ENCODE results near the gene KIAA1328. TPM values are rescaled to one million over a fixed set of nuclear protein-coding genes. Genes with fewer than 3 reads are reported as not detected.

The KIAA1328 gene
- total and polyA plus RNA-seq, 3 experiments from 2014 or later: 6.6 to 8.3 (median 6.8) TPM

DNA sequence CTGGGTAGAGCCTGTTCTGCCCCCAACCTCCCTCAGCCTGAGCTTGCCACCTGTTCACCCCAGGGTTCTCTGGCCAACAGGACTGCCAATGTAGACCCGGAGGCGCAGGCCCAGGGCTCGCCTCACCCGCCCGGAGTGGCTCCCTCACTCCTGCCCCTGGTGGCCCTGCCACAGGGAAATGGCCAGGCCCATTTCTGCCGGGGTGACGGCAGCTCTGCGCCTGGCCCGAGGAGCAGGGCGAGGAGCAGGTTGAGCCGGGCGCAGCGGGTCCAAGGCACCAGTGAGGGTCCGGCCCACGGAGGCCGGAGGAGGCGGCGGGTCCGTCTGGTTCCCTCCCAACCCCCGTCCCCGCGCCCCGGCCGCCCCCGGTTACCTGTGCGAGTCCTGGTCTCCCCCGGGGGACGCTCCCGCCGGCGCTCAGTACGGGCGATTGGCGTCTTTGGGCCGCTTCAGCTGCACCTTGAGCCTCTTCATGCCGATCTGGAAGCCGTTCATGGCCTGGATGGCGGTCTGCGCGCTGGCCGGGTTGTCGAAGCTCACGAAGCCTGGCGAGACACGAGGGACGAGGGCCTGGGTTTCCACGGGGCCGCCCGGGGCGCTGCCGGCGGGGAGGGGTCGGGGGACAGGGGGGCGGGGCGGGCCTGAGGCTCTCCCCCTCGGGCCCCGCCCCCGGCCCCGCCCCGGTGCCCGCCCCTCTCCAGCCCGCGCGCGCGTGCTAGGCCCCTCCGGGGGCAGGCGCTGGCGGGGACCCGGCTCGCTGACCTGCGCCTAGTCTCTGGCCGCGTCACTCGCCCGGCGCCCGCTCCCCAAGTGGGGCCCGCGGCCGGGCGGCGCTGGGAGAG, 424.7 kb downstream of the KIAA1328 start:
- Histone ChIP-seq H3K4me3 (ENCODE audit: low read length) (no peak overlapping the region), H3K36me3 (ENCODE audit: insufficient read depth, low read length) (no peaks in the 10 kb centered on the region), H3K9me3 (ENCODE audit: low read length) (no peaks in the 10 kb centered on the region), H3K4me1 (ENCODE audit: insufficient read depth, low read length) (no peaks in the 10 kb centered on the region), H3K27me3 (ENCODE audit: insufficient read depth, low read length, poor library complexity, severe bottlenecking) (no peaks in the 10 kb centered on the region), H3K27ac (ENCODE audit: low read depth, low read length) (no peak overlapping the region)
- no peak overlapping the region for H3K4me3 Mint-ChIP-seq
- DNase-seq: no peak
- ChIA-PET CTCF (no interaction called here), POLR2A (no interaction called here)
- peaks cover 0 to 17% (median 7%) of the 10 kb centered on the region in 3 donors for H3K4me1 Mint-ChIP-seq
- peaks cover 0 to 5% (median 2%) of the 10 kb centered on the region in 5 donors for H3K9me3 Mint-ChIP-seq
- peaks cover 38 to 66% of the 10 kb centered on the region in 2 donors for H3K27me3 Mint-ChIP-seq
- no peak overlapping the region for H3K27ac Mint-ChIP-seq
- H3K36me3 Mint-ChIP-seq: no peaks in the 10 kb centered on the region

DNA sequence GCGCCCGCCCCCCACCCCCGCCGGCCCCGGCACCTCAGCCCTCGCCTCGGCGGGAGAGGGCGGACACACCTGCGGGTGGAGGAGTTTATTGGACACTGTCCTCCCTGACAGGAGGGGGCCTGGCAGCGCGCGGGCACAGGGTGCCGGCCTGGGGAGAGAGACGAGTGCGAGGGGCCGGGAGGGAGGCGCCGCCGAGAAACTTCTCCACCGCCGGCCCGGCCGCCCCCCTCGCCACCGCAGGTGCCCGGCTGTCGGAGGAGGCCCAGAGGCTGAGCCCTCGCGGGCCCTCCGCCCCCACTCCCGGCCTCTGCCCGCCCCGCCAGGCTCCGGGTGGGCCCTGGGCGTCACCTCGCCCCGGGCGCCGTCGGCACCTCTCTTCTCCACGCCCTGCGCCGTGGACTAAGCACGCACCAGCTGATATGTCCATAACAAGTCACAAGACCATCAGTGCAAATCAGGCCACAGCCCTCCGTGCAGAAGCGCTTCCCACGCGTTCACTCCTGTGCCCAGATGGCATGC, 425.4 kb downstream of the KIAA1328 start:
- no peak overlapping the region for H3K4me3 ChIP-seq (ENCODE audit: low read length)
- H3K27me3 Mint-ChIP-seq: peaks cover 38 to 65% of the 10 kb centered on the region in 2 donors
- peaks cover 0 to 4% (median under 1%) of the 10 kb centered on the region in 5 donors for H3K9me3 Mint-ChIP-seq

GRCh38 chr18:37254973-37255372, 426.0 kb downstream of the KIAA1328 start:
- H3K9me3 Mint-ChIP-seq: peaks cover 0 to 2% (median 0%) of the 10 kb centered on the region in 5 donors
- DNase-seq: no peak
- Histone ChIP-seq H3K36me3 (ENCODE audit: insufficient read depth, low read length) (no peaks in the 10 kb centered on the region), H3K27ac (ENCODE audit: low read depth, low read length) (no peak overlapping the region), H3K4me1 (ENCODE audit: insufficient read depth, low read length) (no peaks in the 10 kb centered on the region), H3K27me3 (ENCODE audit: insufficient read depth, low read length, poor library complexity, severe bottlenecking) (no peaks in the 10 kb centered on the region), H3K4me3 (ENCODE audit: low read length) (no peak overlapping the region), H3K9me3 (ENCODE audit: low read length) (no peaks in the 10 kb centered on the region)
- H3K4me3 Mint-ChIP-seq: peak overlapping the region in 6 of 7 donors; percentile 4 to 89 (median 60)
- H3K27ac Mint-ChIP-seq: no peak overlapping the region
- H3K4me1 Mint-ChIP-seq: peaks cover 0 to 17% (median 7%) of the 10 kb centered on the region in 3 donors
- no peaks in the 10 kb centered on the region for H3K36me3 Mint-ChIP-seq
- CTCF ChIA-PET: no interaction called here
- POLR2A ChIA-PET: no interaction called here
- H3K27me3 Mint-ChIP-seq: peaks cover 38 to 61% of the 10 kb centered on the region in 2 donors

More for the DNA sequence above, 425.4 kb downstream of the KIAA1328 start:
- peak in 1 of 5 donors; percentile 33 for DNase-seq
- Mint-ChIP-seq H3K27ac (no peak overlapping the region), H3K4me3 (peak overlapping the region in 6 of 7 donors; percentile 4 to 89 (median 60)), H3K4me1 (peaks cover 0 to 17% (median 7%) of the 10 kb centered on the region in 3 donors), H3K36me3 (no peaks in the 10 kb centered on the region)
- H3K4me1 ChIP-seq (ENCODE audit: insufficient read depth, low read length): no peaks in the 10 kb centered on the region
- H3K27me3 ChIP-seq (ENCODE audit: insufficient read depth, low read length, poor library complexity, severe bottlenecking): no peaks in the 10 kb centered on the region
- H3K9me3 ChIP-seq (ENCODE audit: low read length): no peaks in the 10 kb centered on the region
- CTCF ChIA-PET: no interaction called here
- H3K27ac ChIP-seq (ENCODE audit: low read depth, low read length): no peak overlapping the region
- POLR2A ChIA-PET: no interaction called here
- H3K36me3 ChIP-seq (ENCODE audit: insufficient read depth, low read length): no peaks in the 10 kb centered on the region

GRCh38 chr18:37258131-37258530, 429.2 kb downstream of the KIAA1328 start:
- ChIA-PET POLR2A (no interaction called here), CTCF (no interaction called here)
- H3K36me3 Mint-ChIP-seq: no peaks in the 10 kb centered on the region
- peaks cover 0 to 10% (median 7%) of the 10 kb centered on the region in 3 donors for H3K4me1 Mint-ChIP-seq
- Histone ChIP-seq H3K27me3 (ENCODE audit: insufficient read depth, low read length, poor library complexity, severe bottlenecking) (no peaks in the 10 kb centered on the region), H3K27ac (ENCODE audit: low read depth, low read length) (no peak overlapping the region), H3K36me3 (ENCODE audit: insufficient read depth, low read length) (no peaks in the 10 kb centered on the region), H3K4me3 (ENCODE audit: low read length) (no peak overlapping the region), H3K9me3 (ENCODE audit: low read length) (no peaks in the 10 kb centered on the region), H3K4me1 (ENCODE audit: insufficient read depth, low read length) (no peaks in the 10 kb centered on the region)
- no peak overlapping the region for H3K27ac Mint-ChIP-seq
- H3K27me3 Mint-ChIP-seq: peaks cover 20 to 38% of the 10 kb centered on the region in 2 donors
- H3K4me3 Mint-ChIP-seq: no peak overlapping the region
- no peak for DNase-seq
- H3K9me3 Mint-ChIP-seq: peaks cover 0 to 3% (median 0%) of the 10 kb centered on the region in 5 donors

DNA sequence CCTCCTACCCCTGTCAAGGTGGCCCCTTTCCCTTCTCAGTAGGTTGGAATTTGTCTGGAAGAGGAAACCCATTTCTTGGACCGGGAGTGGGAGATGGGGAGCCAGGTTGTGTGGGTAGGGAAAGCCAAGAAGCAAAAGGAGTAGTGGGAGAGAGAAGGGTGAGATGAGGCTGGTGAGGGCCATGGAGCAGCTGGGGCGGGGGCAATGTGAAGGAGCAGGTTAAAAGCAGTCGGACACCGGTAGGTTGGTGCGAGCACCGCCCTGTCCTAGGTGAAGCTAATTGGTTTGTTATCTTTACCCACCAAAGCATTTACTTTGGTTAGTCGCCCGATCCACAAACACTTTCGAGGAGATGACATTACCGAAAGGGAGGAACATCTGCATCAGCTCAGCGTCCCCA, 429.9 kb downstream of the KIAA1328 start:
- no peak overlapping the region for H3K4me3 ChIP-seq (ENCODE audit: low read length)
- no peaks in the 10 kb centered on the region for H3K36me3 Mint-ChIP-seq
- peaks cover 20 to 38% of the 10 kb centered on the region in 2 donors for H3K27me3 Mint-ChIP-seq
- ChIA-PET POLR2A (no interaction called here), CTCF (no interaction called here)
- no peak overlapping the region for H3K4me3 Mint-ChIP-seq
- no peaks in the 10 kb centered on the region for H3K9me3 ChIP-seq (ENCODE audit: low read length)
- H3K36me3 ChIP-seq (ENCODE audit: insufficient read depth, low read length): no peaks in the 10 kb centered on the region
- H3K9me3 Mint-ChIP-seq: peaks cover 0 to 3% (median 0%) of the 10 kb centered on the region in 5 donors
- no peak overlapping the region for H3K27ac ChIP-seq (ENCODE audit: low read depth, low read length)
- peak overlapping the region in 1 of 8 donors; percentile 81 for H3K27ac Mint-ChIP-seq
- no peaks in the 10 kb centered on the region for H3K4me1 ChIP-seq (ENCODE audit: insufficient read depth, low read length)
- H3K4me1 Mint-ChIP-seq: peaks cover 0 to 10% (median 7%) of the 10 kb centered on the region in 3 donors
- DNase-seq: no peak
- H3K27me3 ChIP-seq (ENCODE audit: insufficient read depth, low read length, poor library complexity, severe bottlenecking): no peaks in the 10 kb centered on the region

DNA sequence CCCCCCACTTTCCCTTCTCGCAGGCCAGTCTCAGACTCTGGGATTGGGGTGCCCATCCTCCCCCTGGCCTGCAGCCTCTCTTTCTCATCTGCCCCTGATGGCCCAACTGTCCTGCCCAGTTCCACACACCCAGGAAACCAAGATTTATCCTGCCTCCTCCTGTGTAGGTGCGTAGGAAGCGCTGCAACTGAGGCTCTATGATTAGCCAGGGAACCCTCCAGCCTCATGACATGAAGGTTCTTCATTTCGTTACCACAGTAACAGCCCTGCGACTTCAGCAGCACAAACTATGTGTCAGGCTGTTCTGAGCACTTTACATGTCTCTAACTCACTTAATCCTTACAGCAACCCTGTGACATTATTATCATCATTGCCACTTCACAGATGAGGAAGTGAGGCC, 430.8 kb downstream of the KIAA1328 start:
- POLR2A ChIA-PET: no interaction called here
- no peak overlapping the region for H3K27ac ChIP-seq (ENCODE audit: low read depth, low read length)
- no peak for DNase-seq
- no peaks in the 10 kb centered on the region for H3K4me1 ChIP-seq (ENCODE audit: insufficient read depth, low read length)
- CTCF ChIA-PET: no interaction called here
- Mint-ChIP-seq H3K9me3 (peaks cover 0 to 3% (median 0%) of the 10 kb centered on the region in 5 donors), H3K36me3 (no peaks in the 10 kb centered on the region), H3K27ac (no peak overlapping the region), H3K4me3 (no peak overlapping the region), H3K27me3 (peaks cover 17 to 35% of the 10 kb centered on the region in 2 donors), H3K4me1 (peaks cover 0 to 7% (median 4%) of the 10 kb centered on the region in 3 donors)
- H3K27me3 ChIP-seq (ENCODE audit: insufficient read depth, low read length, poor library complexity, severe bottlenecking): no peaks in the 10 kb centered on the region
- H3K36me3 ChIP-seq (ENCODE audit: insufficient read depth, low read length): no peaks in the 10 kb centered on the region
- H3K9me3 ChIP-seq (ENCODE audit: low read length): no peaks in the 10 kb centered on the region
- no peak overlapping the region for H3K4me3 ChIP-seq (ENCODE audit: low read length)

GRCh38 chr18:37260367-37261093, 431.6 kb downstream of the KIAA1328 start:
- Histone ChIP-seq H3K9me3 (ENCODE audit: low read length) (no peaks in the 10 kb centered on the region), H3K36me3 (ENCODE audit: insufficient read depth, low read length) (no peaks in the 10 kb centered on the region), H3K27ac (ENCODE audit: low read depth, low read length) (no peak overlapping the region), H3K4me3 (ENCODE audit: low read length) (no peak overlapping the region), H3K27me3 (ENCODE audit: insufficient read depth, low read length, poor library complexity, severe bottlenecking) (no peaks in the 10 kb centered on the region), H3K4me1 (ENCODE audit: insufficient read depth, low read length) (no peaks in the 10 kb centered on the region)
- peak in 1 of 5 donors; percentile 18 for DNase-seq
- POLR2A ChIA-PET: no interaction called here
- H3K27ac Mint-ChIP-seq: peak overlapping the region in 1 of 8 donors; percentile 76
- no peaks in the 10 kb centered on the region for H3K4me1 Mint-ChIP-seq
- CTCF ChIA-PET: no interaction called here
- peak overlapping the region in 1 of 7 donors; percentile 75 for H3K4me3 Mint-ChIP-seq
- peaks cover 0 to 4% (median 1%) of the 10 kb centered on the region in 5 donors for H3K9me3 Mint-ChIP-seq
- H3K36me3 Mint-ChIP-seq: no peaks in the 10 kb centered on the region
- H3K27me3 Mint-ChIP-seq: peaks cover 10 to 31% of the 10 kb centered on the region in 2 donors

Measured in CD8-positive, alpha-beta memory T cell (primary cell).